Gastroesophageal sphincter (tissue), 3 donors: ENCODE data around the gene TSPAN4.

Experiments used
- CTCF ChIP-seq, 4 experiments: fragments of 200-600 bp in 2 of 4; fragments of 450-650 bp in 2 of 4; sonication (generic) in 1 of 4; IDR thresholded peaks; one replicate each; pipeline ENCODE4 v1.5.1; 2017 to 2019; ENCODE audit warnings: antibody characterized with exemption in 4 of 4, mild to moderate bottlenecking in 2 of 4, moderate library complexity in 2 of 4
- EP300 ChIP-seq: sonication (generic); formaldehyde crosslinking; IDR thresholded peaks from one replicate; pipeline ENCODE4 v1.6.1; 2017; ENCODE audit warnings: antibody characterized with exemption, mild to moderate bottlenecking
- POLR2A ChIP-seq, 2 donors: fragments of 450-650 bp; IDR thresholded peaks; one replicate each; pipeline ENCODE4 v1.6.1; 2017; ENCODE audit warnings: antibody characterized with exemption in 2 of 2, mild to moderate bottlenecking in 2 of 2, moderate library complexity in 1 of 2

- TF ChIP-seq CTCF (IDR thresholded peaks at IDR 0.05) (no peak), POLR2A (IDR thresholded peaks at IDR 0.05) (no peak), EP300 (no peak)
Measured at GRCh38 chr11:825366-826226, 17.1 kb upstream of the TSPAN4 start.
